Measurements from ENCODE around the gene CD72.

The CD72 gene, protein sequence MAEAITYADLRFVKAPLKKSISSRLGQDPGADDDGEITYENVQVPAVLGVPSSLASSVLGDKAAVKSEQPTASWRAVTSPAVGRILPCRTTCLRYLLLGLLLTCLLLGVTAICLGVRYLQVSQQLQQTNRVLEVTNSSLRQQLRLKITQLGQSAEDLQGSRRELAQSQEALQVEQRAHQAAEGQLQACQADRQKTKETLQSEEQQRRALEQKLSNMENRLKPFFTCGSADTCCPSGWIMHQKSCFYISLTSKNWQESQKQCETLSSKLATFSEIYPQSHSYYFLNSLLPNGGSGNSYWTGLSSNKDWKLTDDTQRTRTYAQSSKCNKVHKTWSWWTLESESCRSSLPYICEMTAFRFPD

DNA sequence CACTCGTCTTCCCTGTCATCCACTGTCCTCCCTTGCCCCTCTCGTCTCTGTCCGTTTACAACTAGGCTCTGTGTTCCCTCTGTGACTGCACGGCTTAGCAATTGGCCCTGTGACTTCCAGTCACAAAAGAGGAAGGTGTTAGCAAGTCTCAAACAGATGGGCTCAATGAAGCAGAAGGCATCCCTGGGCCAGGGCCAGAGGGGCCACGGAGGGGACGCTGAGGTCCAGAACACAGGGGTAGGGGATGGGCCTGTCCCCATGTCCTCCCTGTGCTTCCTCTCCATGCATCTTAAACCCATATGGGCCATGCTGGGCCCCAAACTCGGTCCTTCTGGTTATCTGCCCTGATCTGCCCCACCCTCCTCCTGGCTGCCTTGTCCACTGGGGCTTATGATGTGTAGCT lies at the start of gene CD72:
TSS of gene CD72 (minus strand) at position 89 of the 403 bp plus-strand sequence. CDS start 110 bp downstream, outside the sequence.
- no peak for DNase-seq

DNA sequence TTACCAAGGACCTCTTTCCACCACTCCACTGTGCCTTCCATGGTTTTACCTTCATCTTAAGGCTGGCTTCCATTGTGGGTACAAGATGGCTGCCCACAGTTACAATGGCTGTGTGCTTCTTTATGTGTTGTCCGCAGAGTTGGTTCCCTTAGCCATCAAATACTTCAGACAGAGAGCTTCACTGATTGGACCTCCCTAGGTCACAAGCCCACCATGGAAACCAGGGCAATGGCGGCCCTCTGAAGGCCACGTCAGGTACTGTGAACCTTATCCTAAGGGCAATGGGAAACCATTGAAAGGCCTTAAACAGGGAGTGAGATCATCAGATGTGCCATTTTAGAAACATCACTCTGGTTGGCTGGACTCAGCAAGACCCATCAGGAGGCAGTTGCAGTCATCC lies 49.7 kb upstream of the CD72 start:
- DNase-seq, result no peak

DNA sequence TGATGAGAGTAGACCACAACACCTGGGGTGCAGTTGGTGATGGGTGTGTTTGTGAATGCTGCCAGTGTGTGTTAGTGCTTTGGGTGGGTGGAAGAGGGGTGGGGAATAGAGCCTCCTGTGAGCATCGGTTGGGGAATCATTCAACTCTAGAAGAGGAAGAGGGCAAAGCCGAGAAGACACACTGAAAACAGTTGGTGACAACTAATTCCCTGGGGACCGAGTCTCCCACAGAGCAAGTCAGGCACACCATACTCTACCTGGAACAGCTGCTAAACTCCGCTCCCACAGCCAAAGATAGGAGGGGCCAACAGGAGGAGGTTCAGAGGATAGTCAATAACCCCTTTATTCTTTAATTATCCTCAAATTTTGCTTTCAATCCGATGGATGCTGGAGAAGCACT lies 48.3 kb upstream of the CD72 start:
- no peak for DNase-seq

DNA sequence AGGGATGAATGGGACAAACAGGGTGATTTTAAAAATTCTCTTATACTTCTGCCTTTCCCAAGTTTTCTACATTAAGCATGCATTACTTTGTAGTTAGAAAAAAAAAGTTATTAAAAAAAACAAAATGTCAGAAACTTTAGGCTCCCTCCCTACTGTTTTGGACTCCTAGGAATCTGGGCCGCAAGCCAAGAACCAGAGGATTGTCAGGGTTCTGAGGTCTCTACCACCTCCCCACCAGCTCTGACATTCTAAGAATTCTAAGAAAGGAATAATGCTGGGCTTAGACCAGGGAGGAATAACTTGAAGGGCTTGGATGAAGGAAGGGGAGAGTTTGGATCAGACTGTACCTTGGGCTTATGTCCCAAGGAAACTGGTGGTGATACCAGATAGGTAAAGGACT lies 47.8 kb upstream of the CD72 start:
- no peak for DNase-seq

DNA sequence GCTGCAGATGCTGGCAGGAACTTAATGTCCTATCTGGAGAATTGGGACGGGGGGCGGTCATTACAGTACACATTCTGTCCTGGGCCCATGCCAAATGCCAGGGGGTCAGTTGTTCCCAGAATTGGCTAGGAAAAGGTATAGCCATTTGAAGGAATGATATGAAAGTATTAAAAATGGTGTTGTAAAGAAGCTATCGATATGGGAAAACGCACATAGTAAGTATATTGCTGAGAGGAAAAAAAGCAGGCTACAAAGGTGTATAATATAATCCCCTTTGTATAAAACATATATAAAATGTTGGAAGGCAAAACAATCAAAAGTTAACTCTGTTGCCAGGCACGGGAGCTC lies 47.2 kb upstream of the CD72 start:
- DNase-seq, result no peak

DNA sequence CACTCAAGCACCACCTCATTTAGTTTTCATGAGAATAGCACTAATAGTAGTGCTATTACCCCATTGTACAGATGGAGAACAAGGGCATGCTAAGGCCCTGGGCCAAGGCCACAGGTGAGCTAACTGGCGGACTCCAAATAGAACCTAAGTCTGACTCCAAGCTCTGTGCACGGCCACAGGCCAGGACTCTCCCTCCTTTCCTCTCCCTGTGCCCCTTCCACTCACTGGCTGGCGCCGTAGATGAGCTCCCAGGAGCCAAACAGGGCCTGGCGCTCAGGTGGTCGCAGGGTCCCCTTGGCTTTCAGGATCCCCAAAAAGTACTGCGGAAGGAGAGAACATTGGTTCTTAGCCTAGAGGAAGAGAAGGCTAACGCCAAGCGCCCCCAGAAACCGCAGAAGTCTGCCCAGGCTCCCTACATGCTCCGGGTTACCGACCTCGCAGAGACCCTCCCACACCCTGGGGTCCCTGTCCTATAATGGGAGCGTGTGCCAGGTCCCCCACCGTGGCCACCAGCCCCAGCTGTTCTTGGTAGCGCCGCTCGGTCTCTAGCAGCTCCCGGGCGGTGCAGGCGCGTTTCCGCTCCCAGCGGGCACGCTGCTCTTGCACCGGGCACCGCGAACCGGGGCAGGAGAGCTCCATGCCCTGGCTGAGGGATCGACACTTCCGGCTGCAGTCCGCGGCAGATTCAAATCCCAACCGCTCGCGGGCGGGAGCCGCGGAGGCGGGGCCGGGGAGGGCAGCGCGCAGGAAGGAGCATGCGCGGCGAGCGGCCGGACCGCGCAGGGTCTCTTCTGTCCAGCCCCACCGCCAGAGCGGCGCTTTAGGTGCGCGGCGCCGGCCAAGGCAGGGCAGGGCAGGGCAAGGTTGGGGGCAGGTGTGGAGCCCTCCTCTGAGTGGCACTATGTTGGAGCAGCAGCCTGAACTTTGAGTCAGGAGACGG lies 46.6 kb upstream of the CD72 start, which contains the start of gene ARHGEF39:
TSS of gene ARHGEF39 (minus strand) at position 665 of the 940 bp plus-strand sequence. CDS start at position 639, 26 bp downstream.
- DNase-seq, result peak; percentile 62

DNA sequence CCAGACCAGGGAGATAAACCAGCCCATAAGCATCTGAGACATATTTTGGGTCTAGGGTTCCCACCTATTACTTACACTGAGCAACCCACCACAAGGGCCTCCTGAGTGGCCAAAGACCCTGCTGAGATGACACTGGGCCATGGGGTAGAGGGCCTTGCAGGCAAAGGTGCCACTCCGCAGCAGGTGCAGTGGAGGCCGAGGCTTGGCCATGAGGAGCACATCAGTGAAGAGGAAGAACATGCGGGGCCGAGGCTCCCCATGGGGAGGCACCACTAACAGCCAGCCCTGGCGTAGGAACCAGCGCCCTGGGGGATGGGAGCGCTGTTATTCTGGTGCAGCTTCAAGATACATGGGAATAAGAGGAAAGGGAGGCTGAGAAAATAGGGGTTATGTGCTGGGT lies 44.2 kb upstream of the CD72 start:
- no peak for DNase-seq

DNA sequence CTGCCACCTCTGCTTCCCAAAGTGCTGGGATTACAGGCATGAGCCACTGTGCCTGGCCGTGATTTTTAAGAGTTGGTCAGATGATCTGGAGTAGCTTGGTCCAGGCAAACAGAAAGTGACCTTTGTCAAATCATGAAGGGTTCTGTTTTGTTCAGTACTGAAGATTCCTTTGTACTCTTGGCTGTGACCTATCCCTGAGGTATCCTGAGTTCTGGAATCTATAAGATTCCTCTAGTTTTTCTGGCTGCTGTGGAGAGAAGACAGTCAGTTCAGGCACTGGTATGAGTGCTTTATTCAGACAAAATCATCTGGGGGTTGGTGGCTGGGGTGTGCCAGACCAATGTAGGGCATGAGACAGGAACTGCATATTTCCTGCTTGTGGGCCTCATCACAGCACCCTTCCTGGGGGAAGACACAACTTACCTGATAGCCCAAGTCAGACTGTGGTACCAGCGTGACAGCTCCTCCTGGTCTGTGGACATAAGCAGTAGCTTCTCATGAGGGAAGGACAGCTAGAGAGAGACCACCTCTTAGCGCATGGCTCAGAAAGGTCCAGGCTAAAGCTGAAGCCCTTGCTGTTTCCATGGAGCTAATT lies 43.6 kb upstream of the CD72 start:
- DNase-seq, result no peak

DNA sequence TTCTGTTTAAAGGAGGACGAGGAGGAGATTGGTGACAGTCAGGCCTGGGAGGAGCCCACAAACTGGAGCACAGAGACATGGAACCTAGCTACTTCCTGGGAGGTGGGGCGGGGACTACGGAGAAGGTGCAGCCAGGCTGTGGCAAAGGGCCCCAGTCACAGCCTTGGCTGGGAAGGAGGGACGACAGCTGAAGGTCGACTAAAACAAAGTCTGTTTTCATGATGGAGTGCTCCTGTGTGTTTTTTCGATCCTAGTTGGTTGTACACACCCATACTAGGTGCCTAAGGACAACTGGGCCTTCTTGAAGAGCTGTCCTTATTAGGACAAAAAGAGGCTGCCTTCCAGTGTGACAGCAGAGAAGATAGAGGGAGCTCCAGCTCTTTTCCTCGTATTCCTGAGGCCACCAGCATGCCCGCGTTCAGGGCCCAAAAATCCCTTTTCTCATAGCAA lies 42.8 kb upstream of the CD72 start:
- DNase-seq, result peak; percentile 7

DNA sequence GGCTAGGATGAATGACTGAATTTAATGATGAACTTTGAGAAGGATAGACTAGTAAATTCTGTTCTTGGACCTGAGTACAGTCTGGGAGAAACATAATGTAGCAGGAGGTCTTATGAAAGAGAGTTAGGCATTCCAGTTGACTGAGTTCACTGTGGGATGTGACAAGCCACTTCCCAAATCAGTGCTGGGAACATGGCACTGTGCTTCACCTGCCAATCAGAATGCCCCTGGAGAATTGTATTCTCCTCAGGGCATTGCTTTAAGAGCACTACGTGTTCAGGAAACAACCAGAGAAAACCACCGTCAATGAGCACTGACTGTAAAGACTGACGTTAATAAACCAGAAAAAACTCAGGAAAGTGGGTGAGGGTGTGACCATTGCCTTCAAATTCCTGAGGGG lies 41.1 kb upstream of the CD72 start:
- DNase-seq, result no peak

DNA sequence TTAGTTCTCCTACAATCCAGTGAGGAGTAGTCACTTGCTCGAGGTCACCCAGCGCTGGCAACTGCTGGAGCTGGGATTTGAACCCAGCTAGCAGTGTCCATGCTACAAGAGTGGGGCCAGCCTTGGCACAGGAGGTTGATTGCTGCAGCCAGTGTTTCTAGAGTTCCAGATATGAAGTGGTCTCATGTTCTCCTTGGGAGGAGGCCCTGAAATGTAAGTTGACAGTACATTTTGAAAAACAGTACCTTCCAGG lies 40.7 kb upstream of the CD72 start:
- no peak for DNase-seq

DNA sequence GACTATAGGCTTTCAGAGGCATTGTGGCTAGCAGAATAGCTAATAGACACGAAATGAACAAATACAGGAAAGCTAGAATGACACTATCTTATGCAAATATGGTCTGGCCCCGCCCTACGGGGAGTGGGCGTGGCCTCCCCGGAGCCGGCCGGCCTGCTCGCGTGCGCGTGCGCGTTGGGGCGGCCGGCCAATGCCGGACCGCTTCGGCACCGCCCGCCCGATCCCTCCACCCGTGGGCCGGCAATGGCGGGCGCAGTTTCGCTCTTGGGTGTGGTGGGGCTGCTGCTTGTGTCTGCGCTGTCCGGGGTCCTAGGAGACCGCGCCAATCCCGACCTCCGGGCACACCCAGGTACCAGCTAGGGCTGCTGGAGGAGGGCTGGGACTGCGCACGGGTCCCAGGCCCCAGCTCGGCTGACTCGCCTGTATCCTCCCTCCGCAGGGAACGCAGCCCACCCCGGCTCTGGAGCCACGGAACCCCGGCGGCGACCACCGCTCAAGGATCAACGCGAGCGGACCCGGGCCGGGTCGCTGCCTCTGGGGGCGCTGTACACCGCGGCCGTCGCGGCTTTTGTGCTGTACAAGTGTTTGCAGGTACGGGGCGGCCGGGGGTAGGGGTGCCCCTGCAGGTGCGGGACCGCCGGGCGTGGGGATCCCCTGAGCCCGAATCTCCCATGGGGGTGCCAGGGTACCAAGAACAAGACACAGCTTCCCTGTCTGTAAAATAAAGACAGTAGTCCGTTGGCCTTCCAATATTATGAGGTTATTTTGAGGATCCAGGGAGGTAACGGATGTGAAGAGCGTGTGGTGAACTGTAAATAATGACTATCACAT lies 40.1 kb upstream of the CD72 start, which contains the start of gene CCDC107:
TSS of gene CCDC107 (plus strand) at position 156 of the 831 bp plus-strand sequence. CDS start at position 244, 88 bp downstream.
- peak; percentile 95 for DNase-seq

DNA sequence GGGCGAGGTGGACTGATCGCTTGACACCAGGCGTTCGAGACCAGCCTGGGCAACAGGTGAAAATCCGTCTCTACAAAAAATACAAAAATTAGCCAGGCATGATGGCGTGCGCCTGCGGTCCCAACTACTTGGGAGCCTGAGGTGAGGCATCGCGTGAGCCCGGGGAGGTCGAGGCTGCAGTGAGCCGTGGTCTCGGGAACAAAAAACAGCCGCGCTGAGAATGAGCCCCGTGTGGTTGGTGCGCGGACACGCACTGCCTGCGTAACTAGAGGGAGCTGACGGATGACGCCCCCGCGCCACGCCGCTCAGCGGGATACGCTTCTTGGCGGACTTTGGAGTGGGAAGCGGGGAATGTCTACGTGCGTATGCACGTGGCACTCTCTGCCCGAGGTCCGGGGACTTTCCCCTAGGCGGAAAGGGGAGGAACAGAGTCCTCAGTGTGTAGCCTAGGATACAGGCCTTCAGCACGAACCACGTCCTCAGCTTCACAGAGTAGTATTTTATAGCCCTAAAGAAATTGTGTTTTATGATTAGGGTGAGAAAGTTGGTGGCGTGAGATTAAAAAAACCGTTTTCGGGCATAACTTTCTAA lies 39.4 kb upstream of the CD72 start, which contains the start of gene RMRP:
TSS of gene RMRP (minus strand) at position 474 of the 591 bp plus-strand sequence.
- DNase-seq, result peak; percentile 95

DNA sequence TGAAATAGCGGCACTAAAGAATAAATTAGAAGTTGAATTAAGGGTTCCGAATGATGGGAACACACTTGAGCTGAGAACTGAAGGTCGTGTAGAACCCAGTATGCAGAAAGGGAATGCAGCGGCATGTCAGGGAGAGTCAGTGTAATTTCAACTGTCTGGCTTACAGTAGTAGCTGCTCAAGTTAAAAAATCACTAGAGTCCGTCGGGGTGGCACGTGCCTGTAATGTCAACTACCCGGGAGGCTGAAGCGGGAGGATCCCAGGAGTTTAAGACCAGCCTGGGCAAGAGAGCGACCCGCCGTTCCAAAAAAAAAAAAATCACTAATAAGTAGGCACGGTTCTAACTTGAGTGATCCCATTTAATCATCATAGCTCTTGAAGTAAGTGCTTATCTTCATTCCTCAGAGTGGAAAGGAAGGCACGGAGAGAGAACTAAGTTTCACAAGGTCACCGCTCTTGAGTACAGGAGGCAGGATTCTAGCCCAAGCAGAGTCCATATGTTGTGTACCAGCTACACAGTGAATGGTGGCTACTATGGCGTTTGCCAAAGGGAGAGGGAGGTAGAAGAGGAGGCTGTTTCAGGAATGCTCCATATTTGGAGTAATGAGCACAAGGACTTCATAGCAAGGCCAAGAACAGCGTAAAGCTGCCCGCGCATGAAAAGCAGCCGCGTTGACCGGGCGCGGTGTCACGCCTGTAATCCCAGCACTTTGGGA lies 38.8 kb upstream of the CD72 start:
- DNase-seq, result peak; percentile 52

DNA sequence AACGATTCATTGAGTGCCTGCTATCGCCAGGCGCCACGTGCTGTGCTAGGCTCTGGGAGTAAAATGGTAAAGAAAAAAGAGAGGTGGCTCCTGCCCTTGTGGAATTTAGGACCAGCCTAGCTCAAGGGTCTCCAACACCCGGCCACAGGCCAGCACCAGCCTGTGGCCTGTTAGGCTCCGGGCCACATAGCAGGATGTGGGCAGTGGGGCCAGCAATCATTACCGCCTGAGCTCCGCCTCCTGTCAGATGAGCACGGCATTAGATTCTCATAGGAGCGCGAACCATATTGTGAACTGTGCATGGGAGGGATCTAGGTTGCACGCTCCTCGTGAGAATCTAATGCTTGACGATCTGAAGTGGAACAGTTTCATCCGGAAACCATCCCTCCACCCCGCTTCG lies 38.1 kb upstream of the CD72 start:
- DNase-seq, result no peak

DNA sequence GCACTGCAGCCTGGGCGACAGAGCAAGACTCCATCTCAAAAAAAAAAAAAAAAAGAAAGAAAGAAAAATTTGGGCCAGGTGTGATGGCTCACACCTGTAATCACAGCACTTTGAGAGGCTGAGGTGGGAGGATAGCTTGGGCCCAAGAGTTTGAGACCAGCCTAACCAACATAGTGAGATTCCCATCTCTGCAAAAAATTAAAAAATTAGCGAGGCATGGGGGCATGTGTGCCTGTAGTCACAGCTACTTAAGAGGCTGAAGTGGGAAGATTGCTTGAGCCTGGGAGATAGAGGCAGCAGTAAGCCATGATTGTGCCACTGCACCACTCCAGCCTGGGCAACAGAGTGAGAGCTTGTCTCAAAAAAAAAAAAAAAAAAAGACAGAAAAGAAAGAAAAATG lies 35.4 kb upstream of the CD72 start:
- no peak for DNase-seq

DNA sequence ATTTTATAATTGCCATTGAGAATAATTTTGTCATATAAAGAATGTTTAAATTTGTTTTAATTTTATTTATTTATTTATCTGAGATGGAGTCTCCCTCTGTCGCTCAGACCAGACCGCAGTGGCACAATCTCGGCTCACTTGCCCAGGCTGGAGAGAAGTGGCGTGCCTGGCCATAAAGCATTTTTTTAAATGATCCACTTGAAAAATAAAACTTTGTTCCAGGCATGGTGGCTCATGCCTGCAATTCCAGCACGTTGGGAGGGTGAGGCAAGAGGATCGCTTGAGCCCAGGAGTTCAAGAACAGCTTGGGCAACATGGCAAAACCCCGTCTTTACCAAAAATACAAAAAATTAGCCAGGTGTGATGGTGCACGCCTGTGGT lies 34.6 kb upstream of the CD72 start:
- DNase-seq, result no peak

DNA sequence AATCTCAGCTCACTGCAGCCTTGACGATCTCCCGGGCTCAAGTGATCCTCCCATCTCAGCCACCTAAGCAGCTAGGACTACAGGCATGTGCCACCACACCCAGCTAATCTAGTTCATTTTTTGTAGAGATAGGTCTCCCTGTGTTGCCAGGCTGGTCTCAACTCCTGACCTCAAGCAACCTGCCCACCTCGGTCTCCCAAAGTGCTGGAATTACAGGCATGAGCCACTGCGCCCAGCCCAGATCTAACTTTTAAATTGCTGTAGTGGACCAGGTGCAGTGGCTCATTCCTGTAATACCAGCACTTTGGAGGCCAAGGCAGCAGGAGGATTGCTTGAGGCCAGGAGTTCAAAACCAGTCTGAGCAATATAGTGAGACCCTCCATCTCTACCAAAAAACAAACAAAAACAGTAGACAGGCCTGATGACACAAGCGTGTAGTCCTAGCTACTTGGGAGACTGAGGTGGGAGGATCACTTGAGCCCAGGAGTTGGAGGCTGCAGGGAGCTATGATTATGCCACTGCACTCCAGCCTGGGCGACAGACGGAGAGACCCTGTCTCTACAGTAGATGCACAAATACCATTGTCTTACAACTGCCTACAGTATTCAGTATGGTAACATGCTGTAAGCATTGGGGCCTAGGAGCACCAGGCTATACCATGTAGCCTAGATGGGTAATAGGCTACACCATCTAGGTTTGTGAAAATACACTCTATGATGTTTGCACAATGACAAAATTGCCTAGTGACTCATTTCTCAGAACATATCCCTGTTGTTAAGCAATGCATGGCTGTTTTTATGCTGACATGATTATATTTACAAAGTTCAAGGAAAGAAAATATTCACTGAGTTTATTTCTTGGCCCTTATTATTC lies 34.0 kb upstream of the CD72 start:
- DNase-seq, result no peak

DNA sequence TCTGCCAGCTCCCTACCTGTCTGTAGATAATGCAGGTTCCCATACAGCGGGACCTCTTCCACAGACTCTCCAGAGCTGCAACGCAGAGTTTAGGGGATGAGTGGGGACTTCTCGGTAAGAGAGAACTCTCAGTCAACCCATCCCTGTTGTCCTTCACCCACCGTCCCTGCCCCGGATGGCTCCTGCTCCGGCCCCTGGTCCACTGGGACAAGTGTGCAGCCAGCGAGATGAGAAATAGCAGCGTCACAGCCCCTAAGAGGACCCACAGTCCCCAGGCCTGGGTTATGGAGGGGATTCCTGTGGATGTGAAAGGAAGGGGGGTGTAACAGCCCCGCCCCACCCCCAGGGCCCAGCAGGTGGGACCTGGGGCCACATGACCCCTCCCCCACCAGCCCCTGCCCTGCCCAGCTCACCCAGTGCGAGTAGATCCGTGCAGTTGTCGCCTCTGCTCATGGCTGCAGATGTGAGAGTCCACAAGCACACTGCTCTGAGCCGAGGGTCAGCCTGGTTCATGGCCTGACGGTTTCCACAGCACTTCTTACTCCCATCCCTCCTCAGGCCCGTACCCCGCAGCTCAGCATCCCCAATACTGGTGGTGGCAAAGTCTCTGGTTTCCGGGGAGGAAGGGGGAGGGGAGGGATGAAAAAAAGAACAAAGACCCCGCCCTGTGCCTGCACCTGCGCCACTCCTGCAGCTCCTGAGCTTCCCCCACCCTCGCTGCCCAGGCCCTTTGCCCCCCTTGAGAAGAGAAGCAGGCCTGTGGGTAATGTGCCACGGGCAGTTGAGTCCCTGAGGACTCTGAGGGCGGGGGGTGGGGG lies 32.3 kb upstream of the CD72 start, which contains the start of gene SIT1:
TSS of gene SIT1 (minus strand) at position 591 of the 818 bp plus-strand sequence. CDS start at position 513, 78 bp downstream.
- no peak for DNase-seq

Data from midbrain (tissue), 1 donor.